DND-41 (cell line): Measurements from ENCODE around the gene PCBP1.

Experiments
- CTCF ChIP-seq: IDR thresholded peaks from 2 replicates; pipeline ENCODE4 v1.5.1; 2012; ENCODE audit warnings: borderline replicate concordance, low read length, moderate library complexity, mild to moderate bottlenecking; ENCODE audit not compliant: poor library complexity, severe bottlenecking; ENCODE audit errors: extremely low read depth
- EZH2 ChIP-seq: IDR thresholded peaks from 3 replicates; pipeline ENCODE4 v1.6.1; 2012; ENCODE audit warnings: borderline replicate concordance, low read depth, mild to moderate bottlenecking, moderate library complexity, low read length, inconsistent platforms; ENCODE audit not compliant: severe bottlenecking

- TF ChIP-seq CTCF (no peak), EZH2 (no peak)
Observed at GRCh38 chr2:70118798-70119454, 31.6 kb downstream of the PCBP1 start.
